Mucosa of rectum (tissue), 2 donors: Measurements from ENCODE around the gene CCL8.
A peak's percentile ranks its signal among the peaks of the same experiment; 100 is the strongest.

ENCODE experiments used
- H3K27ac ChIP-seq, 2 donors: one replicate each; pipeline ENCODE4 v1.7.0; 2013; ENCODE audit warnings: inconsistent platforms in 2 of 2, low read depth in 2 of 2, low read length in 2 of 2
- H3K27me3 ChIP-seq, 2 donors: one replicate each; pipeline ENCODE4 v1.7.0; 2013; ENCODE audit warnings: low read length in 2 of 2; ENCODE audit not compliant: control insufficient read depth in 2 of 2, insufficient read depth in 2 of 2
- H3K36me3 ChIP-seq, 2 donors: one replicate each; pipeline ENCODE4 v1.7.0; 2013; ENCODE audit warnings: low read length in 2 of 2; ENCODE audit not compliant: control insufficient read depth in 2 of 2, insufficient read depth in 2 of 2
- H3K4me1 ChIP-seq, 2 donors: one replicate each; pipeline ENCODE4 v1.7.0; 2013; ENCODE audit warnings: low read length in 2 of 2, mild to moderate bottlenecking in 1 of 2; ENCODE audit not compliant: control insufficient read depth in 2 of 2, insufficient read depth in 2 of 2
- H3K4me3 ChIP-seq, 2 donors: one replicate each; pipeline ENCODE4 v1.7.0; 2013; ENCODE audit warnings: low read length in 2 of 2
- H3K9ac ChIP-seq, 2 donors: one replicate each; pipeline ENCODE4 v1.7.0; 2013; ENCODE audit warnings: low read length in 2 of 2, low read depth in 1 of 2, mild to moderate bottlenecking in 1 of 2
- H3K9me3 ChIP-seq, 2 donors: one replicate each; pipeline ENCODE4 v1.7.0; 2013; ENCODE audit warnings: low read length in 2 of 2; ENCODE audit not compliant: control insufficient read depth in 2 of 2
- donor health status: healthy.
- donor health status: Normal muscosa, but diverticular disease.

The CCL8 gene

DNA sequence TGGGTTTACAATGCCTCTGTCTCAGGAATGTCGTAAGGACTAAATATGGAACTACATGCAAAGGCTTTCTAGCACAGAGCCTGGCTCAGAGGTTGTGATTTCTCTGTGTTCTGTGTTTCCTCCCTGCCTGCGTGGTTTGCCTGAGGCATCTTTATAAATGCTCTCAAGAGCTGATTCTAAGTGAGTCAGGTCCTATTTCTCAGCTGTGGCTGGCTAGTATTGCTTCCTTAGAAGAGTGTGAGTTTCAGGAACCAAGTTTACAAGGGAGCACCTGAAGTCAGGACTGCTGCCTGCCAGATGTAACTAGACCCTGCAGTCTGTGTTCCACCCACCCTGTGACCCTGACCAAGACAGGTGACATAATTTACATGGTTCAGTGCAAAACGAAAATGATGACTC, 51.8 kb downstream of the CCL8 start:
- H3K9ac ChIP-seq: no peak overlapping the region
- no peak overlapping the region for H3K4me3 ChIP-seq
- H3K36me3 ChIP-seq: no peaks in the 10 kb centered on the region
- no peaks in the 10 kb centered on the region for H3K4me1 ChIP-seq
- H3K27me3 ChIP-seq: peaks cover 0 to 2% of the 10 kb centered on the region in 2 donors
- H3K27ac ChIP-seq: peak overlapping the region in 1 of 2 donors; percentile 53
- H3K9me3 ChIP-seq: no peaks in the 10 kb centered on the region
